H9 (cell line): Measurements from ENCODE around the gene UNC13C. TPM values are rescaled to one million over a fixed set of nuclear protein-coding genes. Genes with fewer than 3 reads are reported as not detected.

Experiments
- DNase-seq: peaks from one replicate; pipeline ENCODE4 v3.0.0-alpha.2; 2017
- H2AFZ ChIP-seq: one replicate; pipeline ENCODE4 v1.6.1; 2013; ENCODE audit warnings: mild to moderate bottlenecking, low read length, control low read depth, moderate library complexity
- H2AK5ac ChIP-seq: 2 replicates; pipeline ENCODE4 v1.6.1; 2013; ENCODE audit warnings: low read length, control low read depth, mixed read lengths; ENCODE audit not compliant: insufficient read length
- H2BK120ac ChIP-seq: one replicate; pipeline ENCODE4 v1.6.1; 2013; ENCODE audit warnings: low read depth, mild to moderate bottlenecking, low read length, control low read depth, inconsistent platforms; ENCODE audit not compliant: poor library complexity, severe bottlenecking
- H2BK12ac ChIP-seq: 2 replicates; pipeline ENCODE4 v1.6.1; 2013; ENCODE audit warnings: low read length, control low read depth, mixed read lengths, low read depth; ENCODE audit not compliant: insufficient read length
- H2BK15ac ChIP-seq: 2 replicates; pipeline ENCODE4 v1.6.1; 2013; ENCODE audit warnings: low read depth, low read length, control low read depth
- H2BK20ac ChIP-seq: one replicate; pipeline ENCODE4 v1.6.1; 2013; ENCODE audit warnings: low read depth, mild to moderate bottlenecking, low read length, control low read depth, inconsistent platforms; ENCODE audit not compliant: poor library complexity, severe bottlenecking
- H2BK5ac ChIP-seq: 2 replicates; pipeline ENCODE4 v1.6.1; 2013; ENCODE audit warnings: low read length, control low read depth, mixed read lengths; ENCODE audit not compliant: insufficient read length
- H3K14ac ChIP-seq: 2 replicates; pipeline ENCODE4 v1.6.1; 2013; ENCODE audit warnings: low read length, control low read depth; ENCODE audit not compliant: insufficient read depth
- H3K18ac ChIP-seq: 2 replicates; pipeline ENCODE4 v1.6.1; 2013; ENCODE audit warnings: low read depth, mild to moderate bottlenecking, mixed read lengths, low read length, control low read depth; ENCODE audit not compliant: insufficient read length
- H3K23ac ChIP-seq: 2 replicates; pipeline ENCODE4 v1.6.1; 2013; ENCODE audit warnings: low read length, control low read depth, mixed read lengths, low read depth; ENCODE audit not compliant: insufficient read length
- H3K23me2 ChIP-seq: 2 replicates; pipeline ENCODE4 v1.6.1; 2013; ENCODE audit warnings: low read depth, mild to moderate bottlenecking, mixed read lengths, low read length, control low read depth; ENCODE audit not compliant: insufficient read length, poor library complexity, severe bottlenecking
- H3K27ac ChIP-seq: 2 replicates; pipeline ENCODE4 v1.5.1; 2013; ENCODE audit warnings: low read length, control low read depth, mixed read lengths, low read depth; ENCODE audit not compliant: insufficient read length
- H3K27me3 ChIP-seq: 2 replicates; pipeline ENCODE4 v1.6.1; 2013; ENCODE audit warnings: low read length, control low read depth, inconsistent platforms; ENCODE audit not compliant: insufficient read depth
- H3K4ac ChIP-seq: 2 replicates; pipeline ENCODE4 v1.6.1; 2013; ENCODE audit warnings: low read depth, mild to moderate bottlenecking, control low read depth, inconsistent platforms, low read length, moderate library complexity
- H3K4me1 ChIP-seq: 2 replicates; pipeline ENCODE4 v1.6.1; 2013; ENCODE audit warnings: low read length, control low read depth, inconsistent platforms; ENCODE audit not compliant: insufficient read depth
- H3K4me2 ChIP-seq: 2 replicates; pipeline ENCODE4 v1.6.1; 2013; ENCODE audit warnings: low read length, control low read depth, mixed read lengths; ENCODE audit not compliant: insufficient read length, insufficient read depth
- H3K56ac ChIP-seq: 2 replicates; pipeline ENCODE4 v1.6.1; 2013; ENCODE audit warnings: low read depth, mild to moderate bottlenecking, mixed read lengths, low read length, control low read depth; ENCODE audit not compliant: insufficient read length
- H3K79me1 ChIP-seq: 2 replicates; pipeline ENCODE4 v1.6.1; 2013; ENCODE audit warnings: low read depth, mild to moderate bottlenecking, moderate library complexity, low read length, control low read depth, inconsistent platforms; ENCODE audit not compliant: insufficient read depth, poor library complexity, severe bottlenecking
- H3K79me2 ChIP-seq: 2 replicates; pipeline ENCODE4 v1.6.1; 2013; ENCODE audit warnings: low read length, control low read depth, inconsistent platforms; ENCODE audit not compliant: insufficient read depth
- H3K9ac ChIP-seq: 2 replicates; pipeline ENCODE4 v1.6.1; 2013; ENCODE audit warnings: low read length, control low read depth, mixed read lengths; ENCODE audit not compliant: insufficient read length; ENCODE audit errors: extremely low read depth
- H3K9me3 ChIP-seq: one replicate; pipeline ENCODE4 v1.6.1; 2013; ENCODE audit warnings: low read depth, low read length, inconsistent platforms; ENCODE audit not compliant: control insufficient read depth
- H3T11ph ChIP-seq: one replicate; pipeline ENCODE4 v1.6.1; 2013; ENCODE audit warnings: mild to moderate bottlenecking, low read length, control low read depth, inconsistent platforms
- H4K20me1 ChIP-seq: one replicate; pipeline ENCODE4 v1.6.1; 2013; ENCODE audit not compliant: control insufficient read depth, insufficient read length, insufficient read depth
- H4K5ac ChIP-seq: 2 replicates; pipeline ENCODE4 v1.6.1; 2013; ENCODE audit warnings: low read depth, mild to moderate bottlenecking, mixed read lengths, low read length, control low read depth; ENCODE audit not compliant: insufficient read length
- H4K8ac ChIP-seq: replicated peaks from 2 replicates; pipeline ENCODE4 v1.6.1; 2013; ENCODE audit warnings: low read length, control low read depth, mixed read lengths, low read depth; ENCODE audit not compliant: insufficient read length
- H4K91ac ChIP-seq: 2 replicates; pipeline ENCODE4 v1.6.1; 2013; ENCODE audit warnings: low read depth, mild to moderate bottlenecking, moderate library complexity, mixed read lengths, low read length, control low read depth; ENCODE audit not compliant: insufficient read length
- H3K27ac Mint-ChIP-seq, 3 experiments: 2 replicates in 2 of 3; 3 replicates in 1 of 3; pipeline ENCODE4 v1.8.0; 2020 to 2021; ENCODE audit warnings: mixed read lengths in 3 of 3, mild to moderate bottlenecking in 1 of 3, moderate library complexity in 1 of 3
- H3K27me3 Mint-ChIP-seq: 2 replicates; pipeline ENCODE4 v1.8.0; 2021; ENCODE audit warnings: low read depth, mild to moderate bottlenecking, moderate library complexity, mixed read lengths
- H3K36me3 Mint-ChIP-seq, 3 experiments: 2 replicates in 2 of 3; 3 replicates in 1 of 3; pipeline ENCODE4 v1.8.0; 2020 to 2021; ENCODE audit warnings: low read depth in 3 of 3, mixed read lengths in 3 of 3; ENCODE audit not compliant: insufficient read depth in 1 of 3
- H3K4me1 Mint-ChIP-seq, 2 experiments: 2 replicates each; pipeline ENCODE4 v1.8.0; 2020; ENCODE audit warnings: mixed read lengths in 2 of 2
- H3K4me3 Mint-ChIP-seq, 2 experiments: 2 replicates in 1 of 2; 3 replicates in 1 of 2; pipeline ENCODE4 v1.8.0; 2020 to 2021; ENCODE audit warnings: mild to moderate bottlenecking in 2 of 2, mixed read lengths in 2 of 2, moderate library complexity in 1 of 2
- H3K9me3 Mint-ChIP-seq, 2 experiments: 2 replicates in 1 of 2; 3 replicates in 1 of 2; pipeline ENCODE4 v1.8.0; 2020; ENCODE audit warnings: mild to moderate bottlenecking in 2 of 2, mixed read lengths in 2 of 2, moderate library complexity in 1 of 2
- WGBS: extraction: QIAGEN DNeasy Blood & Tissue Kit; methylation state at CpG from one replicate; pipeline ENCODE4 v1.1.7; 2013; ENCODE audit warnings: missing lambda C conversion rate, low lambda C conversion rate, mixed read lengths; ENCODE audit not compliant: insufficient read length; ENCODE audit errors: extremely low coverage; 5-methylcytosine and 5-hydroxymethylcytosine counted together
- total RNA-seq: library from RNA; stranded (reverse); gene quantifications from 2 replicates; pipeline ENCODE4 v1.2.1, GENCODE V29; 2021
- TF ChIP-seq, protein P1 (sequence below): fragments of 200-600 bp; sonication (generic); conservative IDR thresholded peaks from 3 replicates; pipeline ENCODE4 v1.8.0; 2021; ENCODE audit warnings: antibody characterized with exemption, mild to moderate bottlenecking

The UNC13C gene
- total RNA-seq, 1 experiment from 2014 or later, result 0.02 TPM

GRCh38 chr15:54481819-54482218, 503.6 kb downstream of the UNC13C start:
- Histone ChIP-seq H2BK5ac (no peak overlapping the region), H2AFZ (no peak overlapping the region), H3K4me2 (no peak overlapping the region), H3K23me2 (no peaks in the 10 kb centered on the region), H4K20me1 (no peaks in the 10 kb centered on the region), H3T11ph (no peak overlapping the region), H2BK20ac (no peak overlapping the region), H3K79me1 (no peaks in the 10 kb centered on the region), H3K56ac (no peak overlapping the region), H2AK5ac (no peak overlapping the region), H4K5ac (no peak overlapping the region), H4K8ac (no peak overlapping the region), H2BK120ac (no peak overlapping the region), H3K9me3 (no peaks in the 10 kb centered on the region), H2BK12ac (no peak overlapping the region), H3K23ac (no peak overlapping the region), H3K14ac (no peak overlapping the region), H3K79me2 (no peaks in the 10 kb centered on the region), H3K18ac (no peak overlapping the region), H4K91ac (no peak overlapping the region), H2BK15ac (no peak overlapping the region), H3K9ac (no peak overlapping the region), H3K4me1 (no peaks in the 10 kb centered on the region), H3K27ac (no peak overlapping the region), H3K27me3 (no peaks in the 10 kb centered on the region), H3K4ac (no peak overlapping the region)
- no peak overlapping the region; a peak in 2 of 7 replicates for H3K27ac Mint-ChIP-seq
- peaks cover 3 to 7% of the 10 kb centered on the region in 2 experiments for H3K4me1 Mint-ChIP-seq
- WGBS, result no CpG with 5 or more reads among the region's 3 CpGs
- TF ChIP-seq, protein P1, sequence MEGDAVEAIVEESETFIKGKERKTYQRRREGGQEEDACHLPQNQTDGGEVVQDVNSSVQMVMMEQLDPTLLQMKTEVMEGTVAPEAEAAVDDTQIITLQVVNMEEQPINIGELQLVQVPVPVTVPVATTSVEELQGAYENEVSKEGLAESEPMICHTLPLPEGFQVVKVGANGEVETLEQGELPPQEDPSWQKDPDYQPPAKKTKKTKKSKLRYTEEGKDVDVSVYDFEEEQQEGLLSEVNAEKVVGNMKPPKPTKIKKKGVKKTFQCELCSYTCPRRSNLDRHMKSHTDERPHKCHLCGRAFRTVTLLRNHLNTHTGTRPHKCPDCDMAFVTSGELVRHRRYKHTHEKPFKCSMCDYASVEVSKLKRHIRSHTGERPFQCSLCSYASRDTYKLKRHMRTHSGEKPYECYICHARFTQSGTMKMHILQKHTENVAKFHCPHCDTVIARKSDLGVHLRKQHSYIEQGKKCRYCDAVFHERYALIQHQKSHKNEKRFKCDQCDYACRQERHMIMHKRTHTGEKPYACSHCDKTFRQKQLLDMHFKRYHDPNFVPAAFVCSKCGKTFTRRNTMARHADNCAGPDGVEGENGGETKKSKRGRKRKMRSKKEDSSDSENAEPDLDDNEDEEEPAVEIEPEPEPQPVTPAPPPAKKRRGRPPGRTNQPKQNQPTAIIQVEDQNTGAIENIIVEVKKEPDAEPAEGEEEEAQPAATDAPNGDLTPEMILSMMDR, result 0 out of 3 replicates have a peak, but pooled peaks have one; percentile 17
- H3K36me3 Mint-ChIP-seq, result peaks cover 0 to 13% (median 0%) of the 10 kb centered on the region in 3 experiments; a peak in 3 of 7 replicates
- no peaks in the 10 kb centered on the region; the same call in 1 of the 2 replicates for H3K27me3 Mint-ChIP-seq
- H3K4me3 Mint-ChIP-seq, result no peak overlapping the region
- H3K9me3 Mint-ChIP-seq, result peaks cover 0 to 2% of the 10 kb centered on the region in 2 experiments; a peak in 1 of 5 replicates
- DNase-seq, result no peak
